T1000 (cell line): ENCODE measurements around the gene AK1.
"Not testable (repeated sequence)": the region's sequence is repeated elsewhere in the genome, so short reads cannot be mapped to it uniquely, and the experiment has no call there.

Source experiments
- DNase-seq: peaks from one replicate; lab custom pipeline; 2025; ENCODE audit warnings: mixed read lengths; lab: John Stamatoyannopoulos, UW

AK1 gene

GRCh38 chr9:127883959-127884358 lies 6.5 kb upstream of the AK1 start:
- no peak for DNase-seq

- not testable (repeated sequence) for DNase-seq
Observed at GRCh38 chr9:127881715-127882114, 4.2 kb upstream of the AK1 start.

- no peak for DNase-seq
Observed at GRCh38 chr9:127880143-127880542, 2.7 kb upstream of the AK1 start.

GRCh38 chr9:127878652-127879390 lies 1.3 kb upstream of the AK1 start:
- no peak for DNase-seq

GRCh38 chr9:127878001-127878651 lies 651 bp upstream of the AK1 start:
- DNase-seq = no peak

GRCh38 chr9:127876764-127877562 lies 512 bp downstream of the AK1 start:
- no peak for DNase-seq

GRCh38 chr9:127876026-127876763 lies 1.3 kb downstream of the AK1 start:
- DNase-seq = no peak

GRCh38 chr9:127875306-127875966 lies 2.0 kb downstream of the AK1 start:
- no peak for DNase-seq

GRCh38 chr9:127874301-127875221 lies 2.9 kb downstream of the AK1 start:
- DNase-seq = no peak

- DNase-seq = no peak
Observed at GRCh38 chr9:127873886-127874285, 3.6 kb downstream of the AK1 start.

GRCh38 chr9:127873223-127873691 lies 4.2 kb downstream of the AK1 start:
- DNase-seq = no peak

GRCh38 chr9:127872369-127873222 lies 4.9 kb downstream of the AK1 start:
- DNase-seq = no peak

- DNase-seq = no peak
Observed at GRCh38 chr9:127871531-127871930, 5.9 kb downstream of the AK1 start.

- no peak for DNase-seq
Observed at GRCh38 chr9:127870887-127871286, 6.6 kb downstream of the AK1 start.

- not testable (repeated sequence) for DNase-seq
Observed at GRCh38 chr9:127870153-127870491, 7.4 kb downstream of the AK1 start.

GRCh38 chr9:127869310-127870152 lies 7.9 kb downstream of the AK1 start:
- DNase-seq = peak; percentile 71

GRCh38 chr9:127868278-127868902 lies 9.1 kb downstream of the AK1 start:
- DNase-seq = no peak
